ENCODE data around the gene CELF6.

DNA sequence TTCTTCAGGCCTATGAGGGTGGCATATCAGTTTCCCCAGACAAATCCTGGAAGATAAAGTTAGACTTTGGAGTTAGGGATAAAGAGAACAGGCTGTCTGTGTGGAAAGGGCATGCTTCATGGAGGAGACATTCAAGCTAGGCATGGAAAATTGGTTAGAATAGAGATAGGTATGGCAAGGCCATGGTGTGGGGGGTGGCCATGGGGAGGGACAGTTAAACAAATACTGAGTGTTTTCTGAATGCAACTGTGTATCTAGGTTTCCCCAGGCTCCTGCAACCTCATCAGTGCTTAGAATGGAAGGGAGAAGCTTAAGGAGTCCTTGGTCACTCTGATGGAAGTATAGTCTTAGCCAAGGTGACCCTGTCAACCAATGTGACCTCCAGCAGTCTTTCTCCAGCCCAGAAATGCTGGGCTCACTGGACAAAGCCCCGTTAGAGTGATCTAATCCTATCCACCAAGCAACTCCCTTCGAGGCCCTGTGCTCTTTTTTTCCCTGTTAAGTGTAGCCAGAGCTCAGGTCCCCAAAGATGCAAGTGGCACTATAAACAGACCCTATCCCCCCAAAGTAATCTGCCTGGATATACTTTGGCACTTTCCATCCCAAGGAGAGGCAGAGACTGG, 83.5 kb downstream of the CELF6 start:
- TF ChIP-seq, protein P1, sequence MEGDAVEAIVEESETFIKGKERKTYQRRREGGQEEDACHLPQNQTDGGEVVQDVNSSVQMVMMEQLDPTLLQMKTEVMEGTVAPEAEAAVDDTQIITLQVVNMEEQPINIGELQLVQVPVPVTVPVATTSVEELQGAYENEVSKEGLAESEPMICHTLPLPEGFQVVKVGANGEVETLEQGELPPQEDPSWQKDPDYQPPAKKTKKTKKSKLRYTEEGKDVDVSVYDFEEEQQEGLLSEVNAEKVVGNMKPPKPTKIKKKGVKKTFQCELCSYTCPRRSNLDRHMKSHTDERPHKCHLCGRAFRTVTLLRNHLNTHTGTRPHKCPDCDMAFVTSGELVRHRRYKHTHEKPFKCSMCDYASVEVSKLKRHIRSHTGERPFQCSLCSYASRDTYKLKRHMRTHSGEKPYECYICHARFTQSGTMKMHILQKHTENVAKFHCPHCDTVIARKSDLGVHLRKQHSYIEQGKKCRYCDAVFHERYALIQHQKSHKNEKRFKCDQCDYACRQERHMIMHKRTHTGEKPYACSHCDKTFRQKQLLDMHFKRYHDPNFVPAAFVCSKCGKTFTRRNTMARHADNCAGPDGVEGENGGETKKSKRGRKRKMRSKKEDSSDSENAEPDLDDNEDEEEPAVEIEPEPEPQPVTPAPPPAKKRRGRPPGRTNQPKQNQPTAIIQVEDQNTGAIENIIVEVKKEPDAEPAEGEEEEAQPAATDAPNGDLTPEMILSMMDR (IDR thresholded peaks at IDR 0.05; ENCODE audit: low read length) = no peak
- TF ChIP-seq EZH2 (optimal IDR thresholded peaks at IDR 0.05; ENCODE audit: low read depth, low read length) = no peak

Data from MM.1S (cell line).